HepG2 (cell line): Measurements from ENCODE around the gene ABCC9. TPM values are rescaled to one million over a fixed set of nuclear protein-coding genes. Genes with fewer than 3 reads are reported as not detected.

ENCODE experiments used
- ATAC-seq: fragments of 200-7000 bp; cut with Tn5 transposase; 3 replicates; pipeline ENCODE4 v1.9.1; 2020; ENCODE audit warnings: mild to moderate bottlenecking, moderate library complexity
- BruUV-seq: library from RNA; stranded (reverse); fragments of 400-500 nt; replicated peaks from 2 replicates; lab custom pipeline; 2021; lab: Mats Ljungman, UMichigan
- CTCF ChIA-PET: fragments of 300-600 bp; formaldehyde crosslinking; extraction: SDS; loops from one replicate; lab custom pipeline; 2021; ENCODE audit warnings: low total read pairs, inconsistent platforms, low intra/inter-chr PET ratio; lab: Yijun Ruan, JAX
- POLR2A ChIA-PET: fragments of 350-600 bp; sonication (Branson Sonifier 250); formaldehyde crosslinking; loops from one replicate; lab custom pipeline; 2020; ENCODE audit warnings: antibody characterized with exemption, inconsistent platforms; lab: Yijun Ruan, JAX
- DNase-seq: peaks from one replicate; pipeline ENCODE4 v3.0.0-alpha.2; 2015; ENCODE audit warnings: low spot score
- FAIRE-seq: peaks from 3 replicates; lab custom pipeline; 2011; peaks lifted over from hg19 to GRCh38; lab: Jason Lieb, UNC
- H2AFZ ChIP-seq: one replicate; pipeline ENCODE4 v1.6.1; 2011; ENCODE audit warnings: low read length, inconsistent platforms
- H3K27ac ChIP-seq: fragments of 300-600 bp; 3 replicates; pipeline ENCODE4 v1.8.0; 2011; ENCODE audit warnings: mixed run types, mild to moderate bottlenecking, mixed read lengths, low read length, inconsistent platforms; ENCODE audit not compliant: insufficient read depth; ENCODE audit errors: extremely low read length
- H3K27me3 ChIP-seq, 2 experiments: fragments of 200-600 bp in 1 of 2; 2 replicates in 1 of 2; 3 replicates in 1 of 2; pipeline versions ENCODE4 v1.6.0 to v1.8.0; 2011; ENCODE audit warnings: low read length in 2 of 2, mild to moderate bottlenecking in 2 of 2, moderate library complexity in 2 of 2, inconsistent platforms in 1 of 2; ENCODE audit not compliant: insufficient read depth in 2 of 2, control insufficient read depth in 1 of 2
- H3K36me3 ChIP-seq, 2 experiments: fragments of 200-600 bp in 1 of 2; replicated peaks in 1 of 2; 2 replicates in 1 of 2; 3 replicates in 1 of 2; pipeline versions ENCODE4 v1.5.1 to v1.8.0; 2011; ENCODE audit warnings: low read length in 2 of 2, inconsistent platforms in 1 of 2; ENCODE audit not compliant: insufficient read depth in 2 of 2, control insufficient read depth in 1 of 2
- H3K4me1 ChIP-seq: 2 replicates; pipeline ENCODE4 v1.5.1; 2012; ENCODE audit warnings: low read length, inconsistent platforms; ENCODE audit not compliant: insufficient read depth
- H3K4me2 ChIP-seq: 2 replicates; pipeline ENCODE4 v1.6.0; 2011; ENCODE audit warnings: low read depth, low read length, inconsistent platforms
- H3K4me3 ChIP-seq, 3 experiments: fragments of 200-600 bp in 1 of 3; sonication (generic), shearing (Covaris generic) in 1 of 3; replicated peaks in 1 of 3; 2 replicates each; pipeline ENCODE4 v1.5.1; 2011 to 2016; ENCODE audit warnings: low read length in 3 of 3, inconsistent platforms in 2 of 3, low read depth in 2 of 3, mild to moderate bottlenecking in 2 of 3, control low read depth in 1 of 3, mixed read lengths in 1 of 3; ENCODE audit not compliant: insufficient read depth in 1 of 3
- H3K79me2 ChIP-seq: one replicate; pipeline ENCODE4 v1.6.1; 2011; ENCODE audit warnings: low read length, inconsistent platforms; ENCODE audit not compliant: insufficient read depth
- H3K9ac ChIP-seq: 2 replicates; pipeline ENCODE4 v1.6.0; 2011; ENCODE audit warnings: mild to moderate bottlenecking, low read depth, low read length, inconsistent platforms; ENCODE audit not compliant: insufficient read depth
- H3K9me3 ChIP-seq: 2 replicates; pipeline ENCODE4 v1.5.1; 2012; ENCODE audit warnings: mild to moderate bottlenecking, low read length
- H4K20me1 ChIP-seq: 2 replicates; pipeline ENCODE4 v1.6.0; 2011; ENCODE audit warnings: inconsistent platforms, mild to moderate bottlenecking, low read length, moderate library complexity; ENCODE audit not compliant: insufficient read depth
- AGO2 ChIP-seq: fragments of 200-400 bp; formaldehyde crosslinking; optimal IDR thresholded peaks from 2 replicates; pipeline ENCODE3; 2017; ENCODE audit warnings: mild to moderate bottlenecking, low read depth, low read length, moderate library complexity
- ATF2 ChIP-seq: sonication (generic); formaldehyde crosslinking; IDR thresholded peaks from 2 replicates; pipeline ENCODE4 v1.4.0; 2020; ENCODE audit warnings: missing genetic modification reagents
- CCAR2 ChIP-seq: fragments of 200-400 bp; formaldehyde crosslinking; optimal IDR thresholded peaks from 2 replicates; pipeline ENCODE3; 2018; ENCODE audit warnings: low read depth, mild to moderate bottlenecking, low read length, moderate library complexity
- DBP ChIP-seq: sonication (generic); formaldehyde crosslinking; IDR thresholded peaks from 2 replicates; pipeline ENCODE4 v1.4.0; 2020; ENCODE audit warnings: missing genetic modification reagents; ENCODE audit errors: not compliant biosample characterization
- GTF3A ChIP-seq: sonication (generic); formaldehyde crosslinking; conservative IDR thresholded peaks from 2 replicates; pipeline ENCODE4 v1.4.0; 2020; ENCODE audit warnings: mild to moderate bottlenecking, missing genetic modification reagents
- ISX ChIP-seq: sonication (generic); formaldehyde crosslinking; conservative IDR thresholded peaks from 2 replicates; pipeline ENCODE4 v1.5.0; 2020; ENCODE audit warnings: missing genetic modification reagents
- KDM2A ChIP-seq: sonication (generic); formaldehyde crosslinking; IDR thresholded peaks from 2 replicates; pipeline ENCODE4 v1.4.0; 2020; ENCODE audit warnings: low read depth, missing genetic modification reagents, borderline replicate concordance
- SETDB1 ChIP-seq: sonication (generic); formaldehyde crosslinking; IDR thresholded peaks from 2 replicates; pipeline ENCODE4 v1.5.1; 2020; ENCODE audit warnings: missing genetic modification reagents, mild to moderate bottlenecking, borderline replicate concordance
- SNRNP70 ChIP-seq: fragments of 200-400 bp; formaldehyde crosslinking; IDR thresholded peaks from 2 replicates; pipeline ENCODE4 v1.6.1; 2017; ENCODE audit warnings: mild to moderate bottlenecking, low read depth, low read length, moderate library complexity
- SRF ChIP-seq: IDR thresholded peaks from 2 replicates; pipeline ENCODE4 v1.6.1; 2011; ENCODE audit warnings: mild to moderate bottlenecking, low read depth, low read length, moderate library complexity
- SUZ12 ChIP-seq: fragments of 150-350 bp; IDR thresholded peaks from 2 replicates; pipeline ENCODE4 v1.6.1; 2014; ENCODE audit warnings: low read depth, low read length
- TGIF2 ChIP-seq: IDR thresholded peaks from 2 replicates; pipeline ENCODE4 v1.6.1; 2016; ENCODE audit warnings: control low read depth, missing compliant biosample characterization
- ZFYVE20 ChIP-seq: sonication (generic); formaldehyde crosslinking; IDR thresholded peaks from 2 replicates; pipeline ENCODE4 v1.8.0; 2023; ENCODE audit warnings: low read depth, mild to moderate bottlenecking, moderate library complexity, missing genetic modification reagents, borderline replicate concordance
- ZNF24 ChIP-seq: fragments of 450-650 bp; IDR thresholded peaks from 2 replicates; pipeline ENCODE4 v1.6.1; 2017; ENCODE audit warnings: antibody characterized with exemption, mild to moderate bottlenecking
- ZNF274 ChIP-seq: sonication (generic); formaldehyde crosslinking; IDR thresholded peaks from 2 replicates; pipeline ENCODE4 v1.5.1; 2020; ENCODE audit warnings: mild to moderate bottlenecking, missing genetic modification reagents
- ZNF276 ChIP-seq: sonication (generic); formaldehyde crosslinking; IDR thresholded peaks from 2 replicates; pipeline ENCODE4 v1.4.0; 2020; ENCODE audit warnings: mild to moderate bottlenecking, low read depth, missing genetic modification reagents
- ZNF446 ChIP-seq: sonication (generic); formaldehyde crosslinking; IDR thresholded peaks from 2 replicates; pipeline ENCODE4 v1.5.0; 2020; ENCODE audit warnings: mild to moderate bottlenecking, missing genetic modification reagents
- ZNF589 ChIP-seq: sonication (generic); formaldehyde crosslinking; conservative IDR thresholded peaks from 2 replicates; pipeline ENCODE4 v1.8.0; 2022; ENCODE audit warnings: mild to moderate bottlenecking, moderate library complexity, missing genetic modification reagents
- ZUFSP ChIP-seq: sonication (generic); formaldehyde crosslinking; IDR thresholded peaks from 2 replicates; pipeline ENCODE4 v1.9.0; 2021; ENCODE audit warnings: missing genetic modification reagents, mild to moderate bottlenecking, borderline replicate concordance
- WGBS: methylation state at CpG from one replicate; pipeline ENCODE4 v1.1.6; 2017; ENCODE audit warnings: low lambda C conversion rate; 5-methylcytosine and 5-hydroxymethylcytosine counted together
- in situ Hi-C: cut with HindIII; loops from 2 replicates; pipeline ENCODE4 v1.10.0; 2017; ENCODE audit warnings: low pct_unique_long_range_greater_than_20kb; ENCODE audit not compliant: extremely low pct_ligation_motif_present
- intact Hi-C: fragments of 100-400 bp; cut with micrococcal nuclease; formaldehyde crosslinking; loops from one replicate; pipeline ENCODE4 v1.10.0; 2022; ENCODE audit not compliant: unreplicated experiment
- polyA plus RNA-seq, 8 experiments: library from polyadenylated mRNA; depleted of rRNA in 3 of 8; stranded (reverse) in 7 of 8; unstranded in 1 of 8; fragments of >200 nt; fragmentation: Illumina TruSeq in 4 of 8; extraction: Trizol in 4 of 8; gene quantifications; 2 replicates each; pipeline versions ENCODE4 v1.2.1 to v1.2.3, GENCODE V29; 2011 to 2016; ENCODE audit warnings: low read depth in 4 of 8, missing spikeins in 1 of 8, mixed read lengths in 1 of 8; ENCODE audit not compliant: insufficient read depth in 1 of 8
- total RNA-seq, 5 experiments: library from RNA; depleted of rRNA; stranded (reverse); fragments of >200 nt; fragmentation: Illumina TruSeq; extraction: Trizol; gene quantifications; 2 replicates each; pipeline ENCODE4 v1.2.3, GENCODE V29; 2016; ENCODE audit warnings: low read depth in 1 of 5

Gene ABCC9
- total and polyA plus RNA-seq, 2 of the 13 experiments (the other 11 are each of a cell fraction or from before 2014, with no cell fraction given), result not detected

GRCh38 chr12:21843795-21844194 lies 97.4 kb downstream of the ABCC9 start:
- H3K4me3 ChIP-seq, result no peak overlapping the region
- no peaks in the 10 kb centered on the region for H3K36me3 ChIP-seq
- no peaks in the 10 kb centered on the region; a peak in 1 of 5 replicates for H3K27me3 ChIP-seq
- no peak overlapping the region for H3K27ac ChIP-seq
- H4K20me1 ChIP-seq, result no peaks in the 10 kb centered on the region
- in situ Hi-C loops (no loop called here), intact Hi-C loops (no loop called here)
- POLR2A ChIA-PET, result no interaction called here
- no peak overlapping the region for H2AFZ ChIP-seq
- DNase-seq (no peak), FAIRE-seq (no peak), ATAC-seq (no peak)
- CTCF ChIA-PET, result no interaction called here
- no peak overlapping the region for H3K4me2 ChIP-seq
- no peak overlapping the region for H3K9ac ChIP-seq
- TF ChIP-seq SNRNP70 (no peak), ZNF24 (no peak), GTF3A (no peak), DBP (CRISPR knock-in tag) (no peak), AGO2 (no peak), ZNF274 (no peak), SUZ12 (no peak), ZNF589 (no peak), ISX (CRISPR knock-in tag) (no peak), ZFYVE20 (CRISPR knock-in tag) (no peak), ZNF446 (CRISPR knock-in tag) (no peak), ZUFSP (CRISPR knock-in tag) (no peak), SETDB1 (no peak), SRF (no peak), ATF2 (CRISPR knock-in tag) (no peak), CCAR2 (no peak), ZNF276 (CRISPR knock-in tag) (no peak), TGIF2 (no peak), KDM2A (CRISPR knock-in tag) (no peak)
- no peaks in the 10 kb centered on the region for H3K9me3 ChIP-seq
- H3K4me1 ChIP-seq, result no peaks in the 10 kb centered on the region
- H3K79me2 ChIP-seq, result no peaks in the 10 kb centered on the region
- WGBS, result 0% methylated on average over 2 of the region's 2 CpGs
- BruUV-seq, result no TSS peak
